HFF-Myc (cell line): ENCODE measurements around the gene GSTM4.
"Not testable (repeated sequence)": the region's sequence is repeated elsewhere in the genome, so short reads cannot be mapped to it uniquely, and the experiment has no call there.

ENCODE experiments used
- DNase-seq: peaks from one replicate; pipeline ENCODE4 v3.0.0-alpha.2; 2011; ENCODE audit warnings: low read depth; ENCODE audit errors: extremely low read depth
- H3K4me3 ChIP-seq: replicated peaks from 2 replicates; pipeline ENCODE4 v1.5.1; 2011; ENCODE audit warnings: low read depth, mild to moderate bottlenecking, control low read depth, low read length
- TF ChIP-seq, protein P1 (sequence below): IDR thresholded peaks from 2 replicates; pipeline ENCODE4 v1.5.1; 2012; ENCODE audit warnings: mild to moderate bottlenecking, low read depth, low read length, control low read depth; ENCODE audit errors: missing control alignments

The GSTM4 gene

GRCh38 chr1:109668123-109668775, 12.3 kb downstream of the GSTM4 start:
- H3K4me3 ChIP-seq, result peak overlapping the region; percentile 43
- TF ChIP-seq, protein P1, sequence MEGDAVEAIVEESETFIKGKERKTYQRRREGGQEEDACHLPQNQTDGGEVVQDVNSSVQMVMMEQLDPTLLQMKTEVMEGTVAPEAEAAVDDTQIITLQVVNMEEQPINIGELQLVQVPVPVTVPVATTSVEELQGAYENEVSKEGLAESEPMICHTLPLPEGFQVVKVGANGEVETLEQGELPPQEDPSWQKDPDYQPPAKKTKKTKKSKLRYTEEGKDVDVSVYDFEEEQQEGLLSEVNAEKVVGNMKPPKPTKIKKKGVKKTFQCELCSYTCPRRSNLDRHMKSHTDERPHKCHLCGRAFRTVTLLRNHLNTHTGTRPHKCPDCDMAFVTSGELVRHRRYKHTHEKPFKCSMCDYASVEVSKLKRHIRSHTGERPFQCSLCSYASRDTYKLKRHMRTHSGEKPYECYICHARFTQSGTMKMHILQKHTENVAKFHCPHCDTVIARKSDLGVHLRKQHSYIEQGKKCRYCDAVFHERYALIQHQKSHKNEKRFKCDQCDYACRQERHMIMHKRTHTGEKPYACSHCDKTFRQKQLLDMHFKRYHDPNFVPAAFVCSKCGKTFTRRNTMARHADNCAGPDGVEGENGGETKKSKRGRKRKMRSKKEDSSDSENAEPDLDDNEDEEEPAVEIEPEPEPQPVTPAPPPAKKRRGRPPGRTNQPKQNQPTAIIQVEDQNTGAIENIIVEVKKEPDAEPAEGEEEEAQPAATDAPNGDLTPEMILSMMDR, result no peak
- DNase-seq, result no peak

DNA sequence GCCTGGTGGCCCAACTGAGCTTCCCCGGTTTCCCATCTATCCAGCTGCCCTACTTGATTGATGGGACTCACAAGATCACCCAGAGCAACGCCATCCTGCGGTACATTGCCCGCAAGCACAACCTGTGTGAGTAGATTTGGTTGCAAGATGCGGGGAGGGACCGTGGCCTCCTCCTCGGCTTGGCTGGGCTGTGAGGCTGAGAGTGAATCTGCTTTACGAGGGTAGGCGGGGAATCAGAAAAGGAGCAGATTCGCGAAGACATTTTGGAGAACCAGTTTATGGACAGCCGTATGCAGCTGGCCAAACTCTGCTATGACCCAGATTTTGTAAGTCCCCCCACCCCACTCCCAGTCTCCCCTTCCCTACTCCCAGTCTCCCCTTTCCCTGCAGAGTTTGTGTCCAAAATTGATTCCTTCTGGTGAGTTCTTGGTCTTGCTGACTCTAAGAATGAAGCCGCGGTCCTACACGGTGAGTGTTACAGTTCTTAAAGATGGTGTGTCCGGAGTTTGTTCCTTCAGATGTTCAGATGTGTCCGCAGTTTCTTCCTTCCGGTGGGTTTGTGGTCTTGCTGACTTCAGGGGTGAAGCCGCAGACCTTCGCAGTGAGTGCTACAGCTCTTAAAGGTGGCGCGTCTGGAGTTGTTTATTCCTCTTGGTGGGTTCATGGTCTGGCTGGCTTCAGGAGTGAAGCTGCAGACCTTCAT, 13.5 kb downstream of the GSTM4 start:
- TF ChIP-seq, protein P1, result no peak
- DNase-seq, result no peak
- H3K4me3 ChIP-seq, result no peak overlapping the region

- H3K4me3 ChIP-seq, DNase-seq: not testable (repeated sequence)
Observed at GRCh38 chr1:109669949-109670302, 14.0 kb downstream of the GSTM4 start.

DNA sequence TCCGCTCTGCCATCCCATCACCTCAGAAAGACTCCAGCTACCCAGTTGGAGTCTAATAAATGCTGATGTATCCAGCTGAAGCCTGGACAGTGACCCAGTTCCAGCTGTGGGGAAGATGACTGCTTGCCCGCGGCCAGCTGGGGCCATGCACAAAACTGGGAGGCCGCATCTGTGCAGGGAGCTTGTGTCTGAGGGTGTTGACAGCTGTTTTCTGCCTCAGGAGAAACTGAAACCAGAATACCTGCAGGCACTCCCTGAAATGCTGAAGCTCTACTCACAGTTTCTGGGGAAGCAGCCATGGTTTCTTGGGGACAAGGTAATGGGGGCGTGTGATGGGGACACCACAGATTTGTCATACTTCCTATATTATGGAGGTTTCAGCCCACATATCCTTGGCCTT, 15.2 kb downstream of the GSTM4 start:
- TF ChIP-seq, protein P1, result no peak
- H3K4me3 ChIP-seq, result no peak overlapping the region
- no peak for DNase-seq

GRCh38 chr1:109673861-109674260, 18.0 kb downstream of the GSTM4 start:
- DNase-seq, H3K4me3 ChIP-seq: not testable (repeated sequence)

DNA sequence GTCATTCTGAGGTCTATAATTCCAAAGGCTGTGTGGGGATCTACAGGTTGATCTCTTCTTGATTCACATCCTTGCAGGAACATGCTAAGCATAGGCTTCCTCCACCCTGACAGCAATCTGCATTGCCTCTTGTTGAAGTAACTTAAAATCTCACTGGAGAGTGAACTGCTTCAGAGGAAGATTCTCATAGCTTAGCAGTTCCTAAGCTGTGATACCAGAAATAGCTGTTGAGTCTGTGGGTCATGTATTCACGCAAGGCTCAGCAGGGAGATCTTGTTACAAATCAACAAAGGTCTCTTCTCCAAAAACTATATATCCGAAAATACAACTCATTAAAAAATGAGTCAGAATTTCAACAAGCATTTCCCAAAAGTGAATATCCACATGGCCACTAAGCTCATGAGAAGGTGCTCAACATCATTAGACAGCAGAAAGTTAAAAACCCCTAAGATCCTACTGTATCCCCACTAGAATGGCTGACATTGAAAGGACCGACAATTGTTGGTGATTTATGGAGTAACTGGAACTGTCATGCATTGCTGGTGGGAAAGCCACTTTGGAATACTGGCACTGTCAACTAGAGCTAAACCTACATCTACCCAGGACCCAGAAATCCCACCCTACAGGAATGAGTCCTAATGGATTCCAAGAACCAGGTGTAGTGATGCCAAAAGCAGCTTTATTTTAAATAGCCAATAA, 20.9 kb downstream of the GSTM4 start:
- H3K4me3 ChIP-seq, DNase-seq: not testable (repeated sequence)

- H3K4me3 ChIP-seq, result no peak overlapping the region
- no peak for DNase-seq
- TF ChIP-seq, protein P1, result no peak
Observed at GRCh38 chr1:109677459-109677858, 21.6 kb downstream of the GSTM4 start.

DNA sequence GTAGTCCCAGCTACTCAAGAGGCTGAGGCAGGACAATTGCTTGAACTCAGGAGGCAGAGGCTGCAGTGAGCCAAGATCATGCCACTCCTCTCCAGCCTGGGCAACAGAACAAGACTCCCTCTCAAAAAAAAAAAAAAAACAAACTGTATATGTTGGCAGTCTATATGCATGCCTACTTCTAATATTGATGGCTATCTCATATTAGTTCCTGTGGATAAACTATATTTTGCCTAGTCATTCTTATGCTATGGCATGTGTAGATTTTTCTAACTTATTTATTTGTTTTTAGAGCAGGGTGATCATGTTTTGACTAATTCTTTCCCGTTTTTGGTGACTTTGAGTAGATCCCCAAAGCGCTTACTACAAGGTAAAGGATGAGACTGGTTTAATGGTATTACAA, 22.7 kb downstream of the GSTM4 start:
- DNase-seq, H3K4me3 ChIP-seq: not testable (repeated sequence)

DNA sequence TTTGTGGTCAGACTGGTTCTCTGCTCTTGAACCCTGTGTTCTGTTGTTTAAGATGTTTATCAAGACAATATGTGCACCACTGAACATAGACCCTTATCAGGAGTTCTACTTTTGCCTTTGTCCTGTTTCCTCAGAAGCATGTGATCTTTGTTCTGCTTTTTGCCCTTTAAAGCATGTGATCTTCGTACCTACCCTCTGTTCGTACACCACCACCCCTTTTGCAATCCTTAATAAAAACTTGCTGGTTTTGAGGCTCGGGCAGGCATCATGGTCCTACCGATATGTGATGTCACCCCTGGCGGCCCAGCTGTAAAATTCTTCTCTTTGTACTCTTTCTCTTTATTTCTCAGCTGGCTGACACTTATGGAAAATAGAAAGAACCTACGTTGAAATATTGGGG, 28.9 kb downstream of the GSTM4 start:
- H3K4me3 ChIP-seq, DNase-seq: not testable (repeated sequence)

GRCh38 chr1:109685399-109685798, 29.5 kb downstream of the GSTM4 start:
- H3K4me3 ChIP-seq, DNase-seq: not testable (repeated sequence)

DNA sequence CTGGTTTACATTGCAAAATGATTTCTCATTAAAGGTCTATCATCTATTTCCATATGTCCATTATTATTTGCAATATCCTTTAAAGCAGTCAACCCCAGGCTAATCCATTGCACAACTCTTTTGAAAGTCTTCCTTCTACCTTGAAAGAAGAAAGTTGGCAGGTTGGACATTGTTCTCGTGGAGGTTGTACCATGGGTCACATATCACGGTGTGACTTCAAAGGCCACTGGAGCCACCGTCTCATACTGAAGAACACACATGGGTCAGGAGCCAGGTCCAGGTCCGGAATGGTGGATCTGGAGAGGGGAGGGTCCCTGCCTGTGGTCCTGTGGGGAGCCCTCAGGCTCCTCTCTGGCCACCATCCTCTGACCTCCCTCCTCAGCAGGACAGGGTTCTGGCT, 30.0 kb downstream of the GSTM4 start:
- H3K4me3 ChIP-seq, DNase-seq: not testable (repeated sequence)

GRCh38 chr1:109687109-109687508, 31.2 kb downstream of the GSTM4 start:
- not testable (repeated sequence) for H3K4me3 ChIP-seq, DNase-seq
